ACC112 (cell line): ENCODE measurements around the gene FREM3.
"Not testable (repeated sequence)": the region's sequence is repeated elsewhere in the genome, so short reads cannot be mapped to it uniquely, and the experiment has no call there.

Source experiments
- H2AFZ ChIP-seq: fragments of 200-600 bp; sonication (generic); one replicate; pipeline ENCODE4 v1.6.0; 2017; ENCODE audit warnings: antibody characterized with exemption, low read length; ENCODE audit not compliant: unreplicated experiment
- H3K27ac ChIP-seq: fragments of 200-600 bp; sonication (generic); 2 replicates; pipeline ENCODE4 v1.5.1; 2014; ENCODE audit warnings: low read depth, mild to moderate bottlenecking, antibody characterized with exemption, low read length, moderate library complexity
- H3K27me3 ChIP-seq: fragments of 200-600 bp; sonication (generic); 2 replicates; pipeline ENCODE4 v1.6.1; 2014; ENCODE audit warnings: mild to moderate bottlenecking, antibody characterized with exemption, low read length, moderate library complexity, mixed read lengths; ENCODE audit not compliant: insufficient read depth
- H3K36me3 ChIP-seq: fragments of 200-600 bp; sonication (generic); 2 replicates; pipeline ENCODE4 v1.6.1; 2016; ENCODE audit warnings: mild to moderate bottlenecking, antibody characterized with exemption, low read length, moderate library complexity, mixed read lengths; ENCODE audit not compliant: insufficient read depth
- H3K4me1 ChIP-seq: fragments of 200-600 bp; sonication (generic); one replicate; pipeline ENCODE4 v1.6.1; 2016; ENCODE audit warnings: low read length, mixed read lengths; ENCODE audit not compliant: insufficient read depth, unreplicated experiment, control insufficient read depth
- H3K4me3 ChIP-seq: fragments of 200-600 bp; sonication (generic); 2 replicates; pipeline ENCODE4 v1.5.1; 2014; ENCODE audit warnings: mild to moderate bottlenecking, low read depth, low read length
- H3K79me2 ChIP-seq: fragments of 200-600 bp; sonication (generic); one replicate; pipeline ENCODE4 v1.6.0; 2016; ENCODE audit warnings: low read length; ENCODE audit not compliant: control insufficient read depth, unreplicated experiment, insufficient read depth

The FREM3 gene

DNA sequence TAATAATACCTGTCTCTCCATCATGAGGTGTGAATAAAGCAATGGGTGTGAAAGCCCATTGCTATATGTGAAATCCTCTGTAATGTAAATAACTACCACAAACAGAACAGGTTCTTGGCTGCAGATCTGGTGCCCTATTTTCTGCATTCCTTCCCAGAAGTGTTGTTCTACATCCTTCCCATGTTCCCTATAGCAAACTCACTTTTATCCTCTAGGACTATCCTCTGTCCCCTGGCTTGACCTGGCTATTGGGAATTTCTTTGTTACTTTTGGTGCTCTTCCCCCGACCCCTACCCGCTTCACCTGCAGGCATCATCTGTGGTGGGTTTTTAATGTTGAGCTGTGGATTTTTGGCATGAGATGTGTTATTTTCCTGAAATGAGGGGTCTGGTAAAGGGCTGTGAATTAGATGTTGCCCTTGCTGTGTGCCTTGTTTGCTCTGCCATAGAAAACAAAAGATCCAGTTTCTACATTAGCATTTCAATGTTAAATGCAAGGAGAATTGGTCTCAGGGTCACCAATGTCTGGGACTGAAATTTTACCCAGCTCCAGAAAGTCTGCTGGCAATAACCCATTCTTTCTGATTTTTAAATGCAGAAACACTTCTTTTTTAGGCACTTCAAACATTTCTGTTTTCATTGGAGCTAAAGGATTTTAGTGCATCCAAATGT lies 13.6 kb upstream of the FREM3 start:
- no peak overlapping the region for H2AFZ ChIP-seq
- no peaks in the 10 kb centered on the region for H3K27me3 ChIP-seq
- H3K36me3 ChIP-seq: no peaks in the 10 kb centered on the region
- H3K4me3 ChIP-seq: no peak overlapping the region
- no peaks in the 10 kb centered on the region for H3K4me1 ChIP-seq
- no peak overlapping the region for H3K27ac ChIP-seq
- H3K79me2 ChIP-seq: no peaks in the 10 kb centered on the region

DNA sequence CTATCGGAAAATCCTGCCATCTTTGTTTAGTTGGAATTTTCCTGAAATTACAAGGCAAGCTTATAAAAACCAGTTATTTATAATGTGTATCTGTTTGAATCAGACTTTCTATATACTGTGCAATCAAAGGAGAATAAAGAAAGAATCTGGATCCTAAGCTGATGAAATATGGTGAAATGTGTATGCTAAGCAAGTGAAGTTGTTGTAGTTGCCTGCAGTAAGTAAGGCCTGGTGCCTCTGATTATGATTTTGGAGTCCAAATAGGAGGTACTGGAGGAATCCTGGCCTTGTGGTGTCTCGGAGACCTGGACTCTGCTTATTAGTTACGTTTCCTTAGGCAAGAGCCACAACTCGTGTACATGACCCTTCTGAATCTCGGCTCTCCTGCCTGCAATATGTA lies 13.1 kb upstream of the FREM3 start:
- Histone ChIP-seq H3K36me3 (no peaks in the 10 kb centered on the region), H2AFZ (no peak overlapping the region), H3K4me3 (no peak overlapping the region), H3K27me3 (no peaks in the 10 kb centered on the region), H3K4me1 (no peaks in the 10 kb centered on the region), H3K27ac (no peak overlapping the region), H3K79me2 (no peaks in the 10 kb centered on the region)

DNA sequence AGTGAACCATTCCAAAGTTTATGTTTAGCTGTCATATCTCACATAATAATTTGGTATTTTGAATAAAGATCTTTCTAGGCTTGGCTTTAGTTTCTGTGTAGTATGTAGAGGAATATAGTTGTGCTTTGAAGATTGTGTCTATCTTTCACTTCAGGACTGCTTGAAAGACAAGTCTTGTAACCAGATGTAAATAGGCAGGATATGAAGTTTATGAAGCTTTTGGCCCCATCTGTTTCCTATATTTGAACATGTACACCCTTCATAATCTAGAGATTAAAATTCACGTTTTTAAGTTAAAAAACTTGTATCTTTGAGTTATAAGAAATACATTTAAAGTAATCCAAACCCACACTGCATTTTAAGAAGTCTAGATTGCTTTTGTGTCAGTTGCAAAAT lies 11.7 kb upstream of the FREM3 start:
- no peak overlapping the region for H2AFZ ChIP-seq
- H3K27me3 ChIP-seq: no peaks in the 10 kb centered on the region
- no peaks in the 10 kb centered on the region for H3K79me2 ChIP-seq
- H3K4me3 ChIP-seq: no peak overlapping the region
- no peaks in the 10 kb centered on the region for H3K4me1 ChIP-seq
- H3K27ac ChIP-seq: no peak overlapping the region
- H3K36me3 ChIP-seq: no peaks in the 10 kb centered on the region

DNA sequence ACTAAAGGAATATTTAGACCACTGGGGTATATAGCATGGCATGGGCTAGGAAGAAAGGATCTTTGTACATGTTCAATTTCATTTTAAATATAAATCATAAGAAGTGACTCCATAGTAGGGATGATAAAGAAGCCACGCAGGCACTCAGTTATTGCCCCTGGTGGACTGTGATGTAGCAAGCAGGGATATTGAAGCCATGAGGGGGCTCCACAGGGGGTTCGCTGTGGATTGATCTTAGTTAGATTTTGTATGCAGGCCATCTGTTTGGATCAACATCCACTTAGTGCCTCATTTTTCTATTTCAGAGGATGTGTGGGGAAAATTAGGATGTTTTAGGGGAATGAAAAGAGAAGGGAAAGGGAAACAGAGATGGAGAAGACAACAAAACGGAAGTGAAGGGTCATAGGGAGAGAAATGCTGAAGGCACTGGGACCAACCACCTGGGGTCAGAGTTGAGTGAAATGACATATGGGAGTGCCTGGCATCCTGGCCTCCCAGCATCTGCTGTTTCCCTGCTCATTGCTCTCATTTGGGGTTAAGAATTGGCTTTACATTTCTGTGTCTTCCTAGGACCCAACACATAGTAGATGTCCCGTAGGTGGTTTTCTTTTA lies 11.2 kb upstream of the FREM3 start:
- Histone ChIP-seq H3K27me3 (no peaks in the 10 kb centered on the region), H3K36me3 (no peaks in the 10 kb centered on the region), H3K4me3 (no peak overlapping the region), H2AFZ (no peak overlapping the region), H3K27ac (no peak overlapping the region), H3K4me1 (no peaks in the 10 kb centered on the region), H3K79me2 (no peaks in the 10 kb centered on the region)

DNA sequence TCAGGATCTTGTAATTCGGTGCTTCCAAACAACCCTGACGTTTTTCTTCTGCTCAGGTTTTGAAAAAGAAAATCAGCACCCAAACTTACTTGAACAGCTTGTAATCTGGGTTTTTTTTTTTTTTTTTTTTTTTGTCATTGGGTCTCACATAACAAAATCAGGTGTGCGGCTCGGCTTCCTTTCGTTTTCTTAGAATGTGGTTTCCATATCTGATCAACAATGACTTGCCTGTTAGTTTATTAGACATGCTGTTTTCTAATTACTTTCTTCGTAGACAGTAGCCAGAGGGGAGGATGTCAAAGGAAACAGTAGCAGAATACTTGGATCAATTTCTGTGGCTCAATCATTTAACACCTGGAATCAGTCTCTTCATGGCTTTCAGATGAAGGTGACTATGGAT lies 890 bp upstream of the FREM3 start:
- Histone ChIP-seq H3K36me3 (no peaks in the 10 kb centered on the region), H2AFZ (no peak overlapping the region), H3K4me3 (no peak overlapping the region), H3K27me3 (peaks cover 43% of the 10 kb centered on the region), H3K79me2 (no peaks in the 10 kb centered on the region), H3K4me1 (no peaks in the 10 kb centered on the region), H3K27ac (no peak overlapping the region)

DNA sequence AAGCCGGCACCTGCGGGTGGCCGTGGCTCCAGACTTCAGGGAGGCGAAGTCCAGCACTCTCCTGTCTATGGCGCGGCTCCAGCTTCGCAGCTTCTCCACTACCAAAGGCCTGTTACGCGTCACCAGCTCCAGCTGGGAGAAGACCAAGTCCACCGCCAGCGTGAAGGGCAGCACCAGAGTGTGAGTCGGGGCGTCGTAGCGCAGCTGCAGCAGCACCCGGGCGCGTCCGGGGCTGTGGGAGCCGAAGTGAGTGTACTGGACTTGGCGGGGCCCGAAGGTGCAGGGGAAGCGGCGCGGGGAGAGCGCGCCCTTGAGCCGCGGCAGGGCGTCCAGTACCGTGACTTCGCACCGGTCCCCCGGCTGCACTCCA lies 444 bp downstream of the FREM3 start:
- H3K4me3 ChIP-seq: peak overlapping the region; percentile 56
- no peak overlapping the region for H3K27ac ChIP-seq
- H3K79me2 ChIP-seq: no peaks in the 10 kb centered on the region
- H3K36me3 ChIP-seq: no peaks in the 10 kb centered on the region
- no peaks in the 10 kb centered on the region for H3K4me1 ChIP-seq
- H3K27me3 ChIP-seq: peaks cover 43% of the 10 kb centered on the region
- no peak overlapping the region for H2AFZ ChIP-seq

DNA sequence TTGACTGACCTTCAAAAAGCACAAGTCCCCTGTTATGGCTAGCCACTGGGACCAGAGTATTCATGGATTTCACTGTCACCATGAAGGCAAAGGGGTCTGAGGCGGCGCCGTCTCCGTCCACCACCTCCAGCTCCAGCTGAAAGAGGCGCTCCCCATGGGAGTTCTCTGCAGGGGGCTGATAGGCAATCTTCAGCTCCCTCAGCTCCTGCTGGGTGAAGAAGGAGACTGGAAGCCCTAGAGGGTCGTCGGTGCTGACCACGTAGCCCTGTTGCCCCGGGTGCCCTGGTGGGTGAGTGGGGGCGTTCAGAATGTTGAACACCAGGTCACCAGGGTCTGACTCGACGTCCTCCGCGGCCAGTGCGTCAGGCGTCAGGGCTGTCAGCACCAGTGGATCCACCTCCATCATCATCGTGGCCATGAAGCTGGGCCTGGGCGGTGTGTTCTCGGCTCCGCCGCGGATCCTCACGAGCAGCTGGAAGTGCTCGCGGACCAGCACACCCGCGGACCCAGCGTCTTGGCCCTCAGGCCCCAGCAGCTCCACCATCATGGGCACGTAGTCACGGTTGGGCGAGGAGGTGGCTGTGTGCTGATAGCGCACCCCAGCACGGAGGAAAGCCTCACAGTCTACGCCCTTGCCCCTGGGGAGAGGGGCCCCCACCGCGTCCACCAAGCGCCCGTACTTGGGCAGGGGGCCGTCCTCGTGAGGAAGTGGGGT lies 987 bp downstream of the FREM3 start:
- Histone ChIP-seq H3K4me1 (no peaks in the 10 kb centered on the region), H3K27me3 (peaks cover 43% of the 10 kb centered on the region), H3K36me3 (no peaks in the 10 kb centered on the region), H3K4me3 (peak overlapping the region; percentile 56), H3K27ac (no peak overlapping the region), H2AFZ (no peak overlapping the region), H3K79me2 (no peaks in the 10 kb centered on the region)

DNA sequence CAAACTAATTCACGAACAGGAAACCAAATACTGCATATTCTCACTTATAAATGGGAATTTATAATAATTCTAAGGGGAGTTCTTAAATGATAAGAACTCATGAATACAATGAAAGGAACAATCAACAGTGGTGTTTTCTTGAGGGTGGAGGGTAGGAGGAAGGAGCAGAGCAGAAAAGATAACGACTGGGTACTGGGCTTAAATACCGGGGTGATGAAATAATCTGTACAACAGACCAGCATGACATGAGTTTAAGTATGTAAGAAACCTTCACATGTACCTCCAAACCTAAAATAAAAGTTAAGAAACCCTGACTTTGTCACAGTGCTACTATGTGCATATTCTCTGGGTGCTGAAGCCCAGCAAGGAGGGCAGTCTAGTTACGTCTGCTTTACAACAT lies 6.6 kb downstream of the FREM3 start:
- Histone ChIP-seq H2AFZ (no peak overlapping the region), H3K27me3 (peaks cover 15% of the 10 kb centered on the region), H3K27ac (no peak overlapping the region), H3K4me1 (no peaks in the 10 kb centered on the region), H3K79me2 (no peaks in the 10 kb centered on the region), H3K36me3 (no peaks in the 10 kb centered on the region), H3K4me3 (no peak overlapping the region)

DNA sequence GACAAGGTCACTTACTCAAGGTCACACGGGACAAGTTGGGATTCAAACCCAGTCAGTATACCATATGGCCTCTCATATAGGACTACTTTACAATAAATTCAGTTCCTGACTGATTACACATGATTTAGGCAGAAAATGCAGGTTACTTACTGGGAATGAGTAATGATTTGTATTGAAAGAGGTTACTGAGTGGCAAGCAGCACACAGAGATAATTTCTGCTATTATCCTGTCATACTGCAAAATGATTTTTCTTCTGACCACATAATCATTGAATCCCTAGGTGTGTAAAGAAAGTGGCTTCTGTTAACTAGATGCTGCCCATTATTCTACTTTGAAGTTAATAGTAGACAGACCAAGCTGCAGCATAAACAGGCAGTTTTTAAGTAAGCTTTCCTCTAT lies 8.2 kb downstream of the FREM3 start:
- Histone ChIP-seq H3K36me3 (no peaks in the 10 kb centered on the region), H3K4me1 (no peaks in the 10 kb centered on the region), H3K79me2 (no peaks in the 10 kb centered on the region), H3K27me3 (no peaks in the 10 kb centered on the region), H3K4me3 (no peak overlapping the region), H2AFZ (no peak overlapping the region), H3K27ac (no peak overlapping the region)

DNA sequence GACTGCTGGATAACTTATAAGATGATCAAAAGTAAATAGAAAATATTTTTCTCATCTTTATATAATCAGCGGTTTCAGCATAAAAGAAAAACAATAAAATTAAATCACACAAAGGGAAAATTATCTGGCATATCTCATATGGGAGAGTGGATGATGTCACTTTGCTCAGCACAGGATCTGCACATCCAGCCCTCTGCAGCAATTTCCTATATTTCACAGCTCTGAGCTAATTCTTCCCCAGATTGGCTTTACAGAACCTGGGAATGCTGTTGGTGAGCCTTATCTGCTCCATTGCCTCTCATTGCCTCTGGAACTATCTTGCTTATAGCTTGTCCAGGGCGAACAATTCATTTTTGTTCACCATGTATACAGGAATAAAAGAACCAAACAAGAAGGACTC lies 21.0 kb downstream of the FREM3 start:
- Histone ChIP-seq H3K27ac (no peak overlapping the region), H2AFZ (no peak overlapping the region), H3K4me3 (no peak overlapping the region), H3K79me2 (no peaks in the 10 kb centered on the region), H3K4me1 (no peaks in the 10 kb centered on the region), H3K36me3 (no peaks in the 10 kb centered on the region), H3K27me3 (no peaks in the 10 kb centered on the region)

DNA sequence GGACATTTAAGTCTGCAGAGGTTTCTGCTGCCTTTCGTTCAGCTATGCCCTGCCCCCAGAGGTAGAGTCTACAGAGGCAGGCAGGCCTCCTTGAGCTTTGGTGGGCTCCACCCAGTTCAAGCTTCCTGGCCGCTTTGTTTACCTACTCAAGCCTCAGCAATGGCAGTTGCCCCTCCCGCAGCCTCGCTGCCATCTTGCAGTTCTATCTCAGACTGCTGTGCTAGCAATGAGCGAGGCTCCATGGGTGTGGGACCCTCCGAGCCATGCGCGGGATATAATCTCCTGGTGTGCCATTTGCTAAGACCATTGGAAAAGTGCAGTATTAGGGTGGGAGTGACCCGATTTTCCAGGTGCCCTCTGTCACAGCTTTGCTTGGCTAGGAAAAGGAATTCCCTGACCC lies 26.8 kb downstream of the FREM3 start:
- H2AFZ ChIP-seq, H3K27me3 ChIP-seq, H3K79me2 ChIP-seq, H3K27ac ChIP-seq, H3K4me1 ChIP-seq, H3K36me3 ChIP-seq, H3K4me3 ChIP-seq: not testable (repeated sequence)
